ENCODE data around the gene ACACB.

The ACACB gene

GRCh38 chr12:109309381-109310246 lies 193.2 kb downstream of the ACACB start:
- peak overlapping the region; percentile 5; the same call in 1 of the 2 replicates for H3K4me3 ChIP-seq (ENCODE audit: low read depth, low read length)
- TF ChIP-seq CTCF (IDR thresholded peaks at IDR 0.05; ENCODE audit: insufficient read depth, low read depth, low read length, missing control alignments): no peak
- DNase-seq (ENCODE audit: low read depth): no peak

GRCh38 chr12:109310247-109311125 lies 194.1 kb downstream of the ACACB start:
- DNase-seq (ENCODE audit: low read depth): no peak
- no peak for TF ChIP-seq CTCF (IDR thresholded peaks at IDR 0.05; ENCODE audit: insufficient read depth, low read depth, low read length, missing control alignments)
- H3K4me3 ChIP-seq (ENCODE audit: low read depth, low read length): 0 out of 2 replicates have a peak overlapping the region, but pooled peaks have one; percentile 5
